ENCODE results near the gene JOSD2.

DNA sequence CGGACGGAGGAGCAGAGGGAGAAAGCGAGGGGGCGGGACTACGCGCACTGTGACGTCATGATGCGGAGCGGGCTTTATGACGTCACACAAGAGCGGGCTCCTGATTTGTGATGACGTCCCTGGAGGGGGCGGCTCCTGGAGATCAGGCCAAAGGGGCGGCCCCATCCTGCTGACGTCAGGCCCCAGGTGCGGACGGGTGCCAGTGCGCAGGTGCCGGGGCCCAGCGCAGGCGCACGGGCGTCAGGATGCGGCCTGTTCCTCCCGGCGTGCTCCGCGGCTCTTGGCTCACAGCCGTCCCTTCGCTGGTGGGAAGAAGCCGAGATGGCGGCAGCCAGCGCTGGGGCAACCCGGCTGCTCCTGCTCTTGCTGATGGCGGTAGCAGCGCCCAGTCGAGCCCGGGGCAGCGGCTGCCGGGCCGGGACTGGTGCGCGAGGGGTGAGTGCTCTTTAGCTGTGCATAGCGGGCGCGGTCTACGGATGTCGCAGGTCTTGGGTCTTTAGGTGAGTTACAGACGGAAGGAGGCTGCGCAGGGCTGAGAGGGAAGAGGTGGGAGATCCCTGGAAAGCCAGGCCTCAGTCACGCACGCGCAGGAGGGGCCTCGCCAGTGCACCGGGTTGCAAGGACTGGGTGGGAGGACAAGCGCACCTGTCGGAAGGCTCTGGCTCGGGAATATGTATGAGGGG, 34.6 kb downstream of the JOSD2 start, which contains the start of the genes EMC10 and GARIN5A:
- TF ChIP-seq TEAD1 (CRISPR knock-in tag; IDR thresholded peaks at IDR 0.05), result 0 out of 4 replicates have a peak, but pooled peaks of 1 of the 2 experiments have one; percentile 39
- TF ChIP-seq, protein P1, sequence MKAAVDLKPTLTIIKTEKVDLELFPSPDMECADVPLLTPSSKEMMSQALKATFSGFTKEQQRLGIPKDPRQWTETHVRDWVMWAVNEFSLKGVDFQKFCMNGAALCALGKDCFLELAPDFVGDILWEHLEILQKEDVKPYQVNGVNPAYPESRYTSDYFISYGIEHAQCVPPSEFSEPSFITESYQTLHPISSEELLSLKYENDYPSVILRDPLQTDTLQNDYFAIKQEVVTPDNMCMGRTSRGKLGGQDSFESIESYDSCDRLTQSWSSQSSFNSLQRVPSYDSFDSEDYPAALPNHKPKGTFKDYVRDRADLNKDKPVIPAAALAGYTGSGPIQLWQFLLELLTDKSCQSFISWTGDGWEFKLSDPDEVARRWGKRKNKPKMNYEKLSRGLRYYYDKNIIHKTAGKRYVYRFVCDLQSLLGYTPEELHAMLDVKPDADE (conservative IDR thresholded peaks at IDR 0.05; ENCODE audit: control insufficient read depth, low read depth, low read length), result no peak
- peak; percentile 100 for TF ChIP-seq CREB1 (IDR thresholded peaks at IDR 0.05)
- TF ChIP-seq CREB1 (CRISPR knock-in tag; IDR thresholded peaks at IDR 0.05), result peak; percentile 100
- TF ChIP-seq WHSC1 (IDR thresholded peaks at IDR 0.05; ENCODE audit: low read length), result no peak
- TF ChIP-seq, protein P2, sequence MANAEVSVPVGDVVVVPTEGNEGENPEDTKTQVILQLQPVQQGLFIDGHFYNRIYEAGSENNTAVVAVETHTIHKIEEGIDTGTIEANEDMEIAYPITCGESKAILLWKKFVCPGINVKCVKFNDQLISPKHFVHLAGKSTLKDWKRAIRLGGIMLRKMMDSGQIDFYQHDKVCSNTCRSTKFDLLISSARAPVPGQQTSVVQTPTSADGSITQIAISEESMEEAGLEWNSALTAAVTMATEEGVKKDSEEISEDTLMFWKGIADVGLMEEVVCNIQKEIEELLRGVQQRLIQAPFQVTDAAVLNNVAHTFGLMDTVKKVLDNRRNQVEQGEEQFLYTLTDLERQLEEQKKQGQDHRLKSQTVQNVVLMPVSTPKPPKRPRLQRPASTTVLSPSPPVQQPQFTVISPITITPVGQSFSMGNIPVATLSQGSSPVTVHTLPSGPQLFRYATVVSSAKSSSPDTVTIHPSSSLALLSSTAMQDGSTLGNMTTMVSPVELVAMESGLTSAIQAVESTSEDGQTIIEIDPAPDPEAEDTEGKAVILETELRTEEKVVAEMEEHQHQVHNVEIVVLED (CRISPR knock-in tag; IDR thresholded peaks at IDR 0.05), result peak; percentile 56; the same call in 1 of the 2 replicates
- TF ChIP-seq FOXA1 (IDR thresholded peaks at IDR 0.05; ENCODE audit: borderline replicate concordance), result no peak
- TF ChIP-seq ARID2 (IDR thresholded peaks at IDR 0.05), result no peak
- TF ChIP-seq, protein P3, sequence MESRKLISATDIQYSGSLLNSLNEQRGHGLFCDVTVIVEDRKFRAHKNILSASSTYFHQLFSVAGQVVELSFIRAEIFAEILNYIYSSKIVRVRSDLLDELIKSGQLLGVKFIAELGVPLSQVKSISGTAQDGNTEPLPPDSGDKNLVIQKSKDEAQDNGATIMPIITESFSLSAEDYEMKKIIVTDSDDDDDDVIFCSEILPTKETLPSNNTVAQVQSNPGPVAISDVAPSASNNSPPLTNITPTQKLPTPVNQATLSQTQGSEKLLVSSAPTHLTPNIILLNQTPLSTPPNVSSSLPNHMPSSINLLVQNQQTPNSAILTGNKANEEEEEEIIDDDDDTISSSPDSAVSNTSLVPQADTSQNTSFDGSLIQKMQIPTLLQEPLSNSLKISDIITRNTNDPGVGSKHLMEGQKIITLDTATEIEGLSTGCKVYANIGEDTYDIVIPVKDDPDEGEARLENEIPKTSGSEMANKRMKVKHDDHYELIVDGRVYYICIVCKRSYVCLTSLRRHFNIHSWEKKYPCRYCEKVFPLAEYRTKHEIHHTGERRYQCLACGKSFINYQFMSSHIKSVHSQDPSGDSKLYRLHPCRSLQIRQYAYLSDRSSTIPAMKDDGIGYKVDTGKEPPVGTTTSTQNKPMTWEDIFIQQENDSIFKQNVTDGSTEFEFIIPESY (CRISPR knock-in tag; IDR thresholded peaks at IDR 0.05), result peak; percentile 95
- TF ChIP-seq SMARCA4 (IDR thresholded peaks at IDR 0.05), result no peak
- no peak for TF ChIP-seq RBM15 (IDR thresholded peaks at IDR 0.05; ENCODE audit: insufficient read depth, low read length)
- TF ChIP-seq, protein P4, sequence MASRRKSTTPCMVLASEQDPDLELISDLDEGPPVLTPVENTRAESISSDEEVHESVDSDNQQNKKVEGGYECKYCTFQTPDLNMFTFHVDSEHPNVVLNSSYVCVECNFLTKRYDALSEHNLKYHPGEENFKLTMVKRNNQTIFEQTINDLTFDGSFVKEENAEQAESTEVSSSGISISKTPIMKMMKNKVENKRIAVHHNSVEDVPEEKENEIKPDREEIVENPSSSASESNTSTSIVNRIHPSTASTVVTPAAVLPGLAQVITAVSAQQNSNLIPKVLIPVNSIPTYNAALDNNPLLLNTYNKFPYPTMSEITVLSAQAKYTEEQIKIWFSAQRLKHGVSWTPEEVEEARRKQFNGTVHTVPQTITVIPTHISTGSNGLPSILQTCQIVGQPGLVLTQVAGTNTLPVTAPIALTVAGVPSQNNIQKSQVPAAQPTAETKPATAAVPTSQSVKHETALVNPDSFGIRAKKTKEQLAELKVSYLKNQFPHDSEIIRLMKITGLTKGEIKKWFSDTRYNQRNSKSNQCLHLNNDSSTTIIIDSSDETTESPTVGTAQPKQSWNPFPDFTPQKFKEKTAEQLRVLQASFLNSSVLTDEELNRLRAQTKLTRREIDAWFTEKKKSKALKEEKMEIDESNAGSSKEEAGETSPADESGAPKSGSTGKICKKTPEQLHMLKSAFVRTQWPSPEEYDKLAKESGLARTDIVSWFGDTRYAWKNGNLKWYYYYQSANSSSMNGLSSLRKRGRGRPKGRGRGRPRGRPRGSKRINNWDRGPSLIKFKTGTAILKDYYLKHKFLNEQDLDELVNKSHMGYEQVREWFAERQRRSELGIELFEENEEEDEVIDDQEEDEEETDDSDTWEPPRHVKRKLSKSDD (conservative IDR thresholded peaks at IDR 0.05; ENCODE audit: low read length), result no peak
- TF ChIP-seq MAFK (IDR thresholded peaks at IDR 0.05; ENCODE audit: low read length), result peak; percentile 23; the same call in 1 of the 2 replicates
